Measurements from ENCODE around the gene MOGAT3. TPM values are rescaled to one million over a fixed set of nuclear protein-coding genes. Genes with fewer than 3 reads are reported as not detected.

Gene MOGAT3
- total and polyA plus RNA-seq, 2 experiments from 2014 or later: 0.44 TPM; not detected in 1

DNA sequence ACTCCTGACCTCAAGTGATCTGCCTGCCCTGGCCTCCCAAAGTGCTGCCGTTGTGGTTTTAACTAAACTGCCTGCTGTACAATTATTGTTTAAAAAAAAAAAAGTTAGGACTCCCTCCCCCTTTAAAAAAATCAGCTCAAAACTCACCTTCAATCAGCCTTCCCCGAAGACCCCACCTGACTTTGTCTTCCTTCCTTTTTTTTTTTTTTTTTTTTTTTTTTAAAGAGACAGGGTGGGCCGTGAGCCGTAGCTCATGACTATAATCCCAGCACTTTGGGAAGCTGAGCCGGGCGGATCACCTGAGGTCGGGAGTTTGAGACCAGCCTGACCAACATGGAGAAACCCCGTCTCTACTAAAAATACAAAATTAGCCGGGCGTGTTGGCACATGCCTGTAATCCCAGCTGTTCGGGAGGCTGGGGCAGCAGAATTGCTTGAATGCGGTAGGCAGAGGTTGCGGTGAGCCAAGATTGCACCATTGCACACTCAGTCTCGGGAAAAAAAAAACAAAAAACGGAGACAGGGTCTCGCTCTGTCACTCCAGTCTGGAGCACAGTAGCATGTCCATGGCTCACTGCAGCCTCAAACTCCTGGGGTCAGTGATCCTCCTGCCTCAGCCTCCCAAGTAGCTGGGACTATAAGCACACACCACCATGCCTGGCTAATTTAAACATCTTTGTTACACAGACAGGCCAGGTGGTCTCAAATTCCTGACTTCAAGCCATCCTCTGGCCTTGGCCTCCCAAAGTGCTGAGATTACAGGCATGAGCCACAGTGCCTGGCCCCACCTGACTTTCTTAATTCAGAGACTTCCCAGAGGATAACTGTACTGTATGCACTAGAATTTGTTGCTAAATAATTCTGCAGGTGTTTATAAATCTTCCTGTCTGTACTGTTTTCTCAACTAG is 40.9 kb upstream of the MOGAT3 start (continued):
- TF ChIP-seq, protein P1, sequence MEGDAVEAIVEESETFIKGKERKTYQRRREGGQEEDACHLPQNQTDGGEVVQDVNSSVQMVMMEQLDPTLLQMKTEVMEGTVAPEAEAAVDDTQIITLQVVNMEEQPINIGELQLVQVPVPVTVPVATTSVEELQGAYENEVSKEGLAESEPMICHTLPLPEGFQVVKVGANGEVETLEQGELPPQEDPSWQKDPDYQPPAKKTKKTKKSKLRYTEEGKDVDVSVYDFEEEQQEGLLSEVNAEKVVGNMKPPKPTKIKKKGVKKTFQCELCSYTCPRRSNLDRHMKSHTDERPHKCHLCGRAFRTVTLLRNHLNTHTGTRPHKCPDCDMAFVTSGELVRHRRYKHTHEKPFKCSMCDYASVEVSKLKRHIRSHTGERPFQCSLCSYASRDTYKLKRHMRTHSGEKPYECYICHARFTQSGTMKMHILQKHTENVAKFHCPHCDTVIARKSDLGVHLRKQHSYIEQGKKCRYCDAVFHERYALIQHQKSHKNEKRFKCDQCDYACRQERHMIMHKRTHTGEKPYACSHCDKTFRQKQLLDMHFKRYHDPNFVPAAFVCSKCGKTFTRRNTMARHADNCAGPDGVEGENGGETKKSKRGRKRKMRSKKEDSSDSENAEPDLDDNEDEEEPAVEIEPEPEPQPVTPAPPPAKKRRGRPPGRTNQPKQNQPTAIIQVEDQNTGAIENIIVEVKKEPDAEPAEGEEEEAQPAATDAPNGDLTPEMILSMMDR (conservative IDR thresholded peaks at IDR 0.05; ENCODE audit: low read depth in 2 of 2): no peak
- TF ChIP-seq, protein P2, sequence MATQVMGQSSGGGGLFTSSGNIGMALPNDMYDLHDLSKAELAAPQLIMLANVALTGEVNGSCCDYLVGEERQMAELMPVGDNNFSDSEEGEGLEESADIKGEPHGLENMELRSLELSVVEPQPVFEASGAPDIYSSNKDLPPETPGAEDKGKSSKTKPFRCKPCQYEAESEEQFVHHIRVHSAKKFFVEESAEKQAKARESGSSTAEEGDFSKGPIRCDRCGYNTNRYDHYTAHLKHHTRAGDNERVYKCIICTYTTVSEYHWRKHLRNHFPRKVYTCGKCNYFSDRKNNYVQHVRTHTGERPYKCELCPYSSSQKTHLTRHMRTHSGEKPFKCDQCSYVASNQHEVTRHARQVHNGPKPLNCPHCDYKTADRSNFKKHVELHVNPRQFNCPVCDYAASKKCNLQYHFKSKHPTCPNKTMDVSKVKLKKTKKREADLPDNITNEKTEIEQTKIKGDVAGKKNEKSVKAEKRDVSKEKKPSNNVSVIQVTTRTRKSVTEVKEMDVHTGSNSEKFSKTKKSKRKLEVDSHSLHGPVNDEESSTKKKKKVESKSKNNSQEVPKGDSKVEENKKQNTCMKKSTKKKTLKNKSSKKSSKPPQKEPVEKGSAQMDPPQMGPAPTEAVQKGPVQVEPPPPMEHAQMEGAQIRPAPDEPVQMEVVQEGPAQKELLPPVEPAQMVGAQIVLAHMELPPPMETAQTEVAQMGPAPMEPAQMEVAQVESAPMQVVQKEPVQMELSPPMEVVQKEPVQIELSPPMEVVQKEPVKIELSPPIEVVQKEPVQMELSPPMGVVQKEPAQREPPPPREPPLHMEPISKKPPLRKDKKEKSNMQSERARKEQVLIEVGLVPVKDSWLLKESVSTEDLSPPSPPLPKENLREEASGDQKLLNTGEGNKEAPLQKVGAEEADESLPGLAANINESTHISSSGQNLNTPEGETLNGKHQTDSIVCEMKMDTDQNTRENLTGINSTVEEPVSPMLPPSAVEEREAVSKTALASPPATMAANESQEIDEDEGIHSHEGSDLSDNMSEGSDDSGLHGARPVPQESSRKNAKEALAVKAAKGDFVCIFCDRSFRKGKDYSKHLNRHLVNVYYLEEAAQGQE (IDR thresholded peaks at IDR 0.05; ENCODE audit: unreplicated experiment): no peak
- TF ChIP-seq JUNB (IDR thresholded peaks at IDR 0.05; ENCODE audit: unreplicated experiment) (no peak), POLR2AphosphoS5 (IDR thresholded peaks at IDR 0.05; ENCODE audit: low read depth) (no peak)

DNA sequence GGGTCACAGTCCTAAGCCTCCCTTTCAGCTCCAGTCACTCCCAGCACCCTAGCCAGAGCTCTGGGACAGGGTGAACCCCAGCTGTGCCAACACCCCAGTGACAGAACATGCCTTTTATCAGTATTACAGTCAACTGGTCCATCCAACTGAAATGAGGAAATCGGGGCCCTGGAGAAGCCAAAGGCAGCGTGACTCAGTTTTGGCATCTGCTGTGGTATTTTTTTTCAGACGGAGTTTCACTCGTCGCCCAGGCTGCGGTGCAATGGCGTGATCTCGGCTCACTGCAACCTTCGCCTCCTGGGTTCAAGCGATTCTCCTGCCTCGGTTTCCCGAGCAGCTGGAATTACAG is 40.2 kb upstream of the MOGAT3 start:
- H3K36me3 ChIP-seq (ENCODE audit: insufficient read depth): no peaks in the 10 kb centered on the region
- no peaks in the 10 kb centered on the region for H3K27me3 ChIP-seq (ENCODE audit: insufficient read depth)
- DNase-seq (ENCODE audit: low spot score): no peak
- H3K27me3 Mint-ChIP-seq (ENCODE audit: insufficient read depth, low read depth, poor library complexity): peaks cover 28% of the 10 kb centered on the region
- peaks cover 29% of the 10 kb centered on the region for H3K4me1 Mint-ChIP-seq
- H3K27ac ChIP-seq (ENCODE audit: low read depth): no peak overlapping the region
- ATAC-seq: no peak
- H3K36me3 Mint-ChIP-seq (ENCODE audit: low read depth): peaks cover 29% of the 10 kb centered on the region
- no peak overlapping the region for H3K4me3 ChIP-seq
- H3K79me2 ChIP-seq (replicated peaks; ENCODE audit: insufficient read depth): peaks cover 20% of the 10 kb centered on the region
- H3F3A ChIP-seq (replicated peaks; ENCODE audit: low read depth): peaks cover 31% of the 10 kb centered on the region
- no peak overlapping the region; the same call in 1 of the 2 replicates for H3K27ac Mint-ChIP-seq
- no peaks in the 10 kb centered on the region for H3K9me2 ChIP-seq (ENCODE audit: insufficient read depth)
- H3K4me2 ChIP-seq: no peak overlapping the region
- H3K9me3 Mint-ChIP-seq: no peaks in the 10 kb centered on the region
- H2AFZ ChIP-seq: no peak overlapping the region
- H3K4me3 Mint-ChIP-seq: no peak overlapping the region
- peaks cover 36% of the 10 kb centered on the region for H3K4me1 ChIP-seq (ENCODE audit: insufficient read depth)
- peaks cover 6% of the 10 kb centered on the region for H4K20me1 ChIP-seq (replicated peaks; ENCODE audit: insufficient read depth)
- TF ChIP-seq POLR2AphosphoS5 (IDR thresholded peaks at IDR 0.05; ENCODE audit: low read depth) (no peak), STAT1 (IDR thresholded peaks at IDR 0.05; ENCODE audit: unreplicated experiment) (no peak)
- TF ChIP-seq, protein P3, sequence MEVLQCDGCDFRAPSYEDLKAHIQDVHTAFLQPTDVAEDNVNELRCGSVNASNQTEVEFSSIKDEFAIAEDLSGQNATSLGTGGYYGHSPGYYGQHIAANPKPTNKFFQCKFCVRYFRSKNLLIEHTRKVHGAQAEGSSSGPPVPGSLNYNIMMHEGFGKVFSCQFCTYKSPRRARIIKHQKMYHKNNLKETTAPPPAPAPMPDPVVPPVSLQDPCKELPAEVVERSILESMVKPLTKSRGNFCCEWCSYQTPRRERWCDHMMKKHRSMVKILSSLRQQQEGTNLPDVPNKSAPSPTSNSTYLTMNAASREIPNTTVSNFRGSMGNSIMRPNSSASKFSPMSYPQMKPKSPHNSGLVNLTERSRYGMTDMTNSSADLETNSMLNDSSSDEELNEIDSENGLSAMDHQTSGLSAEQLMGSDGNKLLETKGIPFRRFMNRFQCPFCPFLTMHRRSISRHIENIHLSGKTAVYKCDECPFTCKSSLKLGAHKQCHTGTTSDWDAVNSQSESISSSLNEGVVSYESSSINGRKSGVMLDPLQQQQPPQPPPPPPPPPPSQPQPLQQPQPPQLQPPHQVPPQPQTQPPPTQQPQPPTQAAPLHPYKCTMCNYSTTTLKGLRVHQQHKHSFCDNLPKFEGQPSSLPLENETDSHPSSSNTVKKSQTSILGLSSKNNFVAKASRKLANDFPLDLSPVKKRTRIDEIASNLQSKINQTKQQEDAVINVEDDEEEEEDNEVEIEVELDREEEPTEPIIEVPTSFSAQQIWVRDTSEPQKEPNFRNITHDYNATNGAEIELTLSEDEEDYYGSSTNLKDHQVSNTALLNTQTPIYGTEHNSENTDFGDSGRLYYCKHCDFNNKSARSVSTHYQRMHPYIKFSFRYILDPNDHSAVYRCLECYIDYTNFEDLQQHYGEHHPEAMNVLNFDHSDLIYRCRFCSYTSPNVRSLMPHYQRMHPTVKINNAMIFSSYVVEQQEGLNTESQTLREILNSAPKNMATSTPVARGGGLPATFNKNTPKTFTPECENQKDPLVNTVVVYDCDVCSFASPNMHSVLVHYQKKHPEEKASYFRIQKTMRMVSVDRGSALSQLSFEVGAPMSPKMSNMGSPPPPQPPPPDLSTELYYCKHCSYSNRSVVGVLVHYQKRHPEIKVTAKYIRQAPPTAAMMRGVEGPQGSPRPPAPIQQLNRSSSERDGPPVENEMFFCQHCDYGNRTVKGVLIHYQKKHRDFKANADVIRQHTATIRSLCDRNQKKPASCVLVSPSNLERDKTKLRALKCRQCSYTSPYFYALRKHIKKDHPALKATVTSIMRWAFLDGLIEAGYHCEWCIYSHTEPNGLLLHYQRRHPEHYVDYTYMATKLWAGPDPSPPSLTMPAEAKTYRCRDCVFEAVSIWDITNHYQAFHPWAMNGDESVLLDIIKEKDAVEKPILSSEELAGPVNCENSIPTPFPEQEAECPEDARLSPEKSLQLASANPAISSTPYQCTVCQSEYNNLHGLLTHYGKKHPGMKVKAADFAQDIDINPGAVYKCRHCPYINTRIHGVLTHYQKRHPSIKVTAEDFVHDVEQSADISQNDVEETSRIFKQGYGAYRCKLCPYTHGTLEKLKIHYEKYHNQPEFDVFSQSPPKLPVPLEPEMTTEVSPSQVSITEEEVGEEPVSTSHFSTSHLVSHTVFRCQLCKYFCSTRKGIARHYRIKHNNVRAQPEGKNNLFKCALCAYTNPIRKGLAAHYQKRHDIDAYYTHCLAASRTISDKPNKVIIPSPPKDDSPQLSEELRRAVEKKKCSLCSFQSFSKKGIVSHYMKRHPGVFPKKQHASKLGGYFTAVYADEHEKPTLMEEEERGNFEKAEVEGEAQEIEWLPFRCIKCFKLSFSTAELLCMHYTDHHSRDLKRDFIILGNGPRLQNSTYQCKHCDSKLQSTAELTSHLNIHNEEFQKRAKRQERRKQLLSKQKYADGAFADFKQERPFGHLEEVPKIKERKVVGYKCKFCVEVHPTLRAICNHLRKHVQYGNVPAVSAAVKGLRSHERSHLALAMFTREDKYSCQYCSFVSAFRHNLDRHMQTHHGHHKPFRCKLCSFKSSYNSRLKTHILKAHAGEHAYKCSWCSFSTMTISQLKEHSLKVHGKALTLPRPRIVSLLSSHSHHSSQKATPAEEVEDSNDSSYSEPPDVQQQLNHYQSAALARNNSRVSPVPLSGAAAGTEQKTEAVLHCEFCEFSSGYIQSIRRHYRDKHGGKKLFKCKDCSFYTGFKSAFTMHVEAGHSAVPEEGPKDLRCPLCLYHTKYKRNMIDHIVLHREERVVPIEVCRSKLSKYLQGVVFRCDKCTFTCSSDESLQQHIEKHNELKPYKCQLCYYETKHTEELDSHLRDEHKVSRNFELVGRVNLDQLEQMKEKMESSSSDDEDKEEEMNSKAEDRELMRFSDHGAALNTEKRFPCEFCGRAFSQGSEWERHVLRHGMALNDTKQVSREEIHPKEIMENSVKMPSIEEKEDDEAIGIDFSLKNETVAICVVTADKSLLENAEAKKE (CRISPR knock-in tag; IDR thresholded peaks at IDR 0.05): no peak
- TF ChIP-seq, protein P2 (IDR thresholded peaks at IDR 0.05; ENCODE audit: unreplicated experiment): no peak
